ENCODE measurements around the gene KIAA1671.
"Not testable (repeated sequence)": the region's sequence is repeated elsewhere in the genome, so short reads cannot be mapped to it uniquely, and the experiment has no call there.

Gene KIAA1671

GRCh38 chr22:25161017-25161915, 208.8 kb downstream of the KIAA1671 start:
- in situ Hi-C loops (cut with HindIII; ENCODE audit: low sequenced_read_pairs): no loop called here

GRCh38 chr22:25161916-25162530, 209.5 kb downstream of the KIAA1671 start:
- in situ Hi-C loops (cut with HindIII; ENCODE audit: low sequenced_read_pairs): no loop called here

GRCh38 chr22:25162561-25162960, 210.0 kb downstream of the KIAA1671 start:
- in situ Hi-C loops (cut with HindIII; ENCODE audit: low sequenced_read_pairs): no loop called here

- in situ Hi-C loops (cut with HindIII; ENCODE audit: low sequenced_read_pairs): loop anchor here (5.0 kb wide), 1 partner anchor 53 kb away; no protein-coding TSS in a partner anchor
These were observed 213.3 kb downstream of the KIAA1671 start for GRCh38 chr22:25165785-25166184.

GRCh38 chr22:25166266-25167040, 213.9 kb downstream of the KIAA1671 start:
- in situ Hi-C loops (cut with HindIII; ENCODE audit: low sequenced_read_pairs): loop anchor here (5.0 kb wide), 1 partner anchor 54 kb away; no protein-coding TSS in a partner anchor

- in situ Hi-C loops (cut with HindIII; ENCODE audit: low sequenced_read_pairs): loop anchor here (5.0 kb wide), 1 partner anchor 55 kb away; no protein-coding TSS in a partner anchor
These were observed 214.6 kb downstream of the KIAA1671 start for GRCh38 chr22:25167082-25167481.

GRCh38 chr22:25167834-25168601, 215.5 kb downstream of the KIAA1671 start:
- in situ Hi-C loops (cut with HindIII; ENCODE audit: low sequenced_read_pairs): loop anchor here (5.0 kb wide), 1 partner anchor 56 kb away; no protein-coding TSS in a partner anchor

- in situ Hi-C loops (cut with HindIII; ENCODE audit: low sequenced_read_pairs): loop anchor here (5.0 kb wide), 1 partner anchor 57 kb away; no protein-coding TSS in a partner anchor
These were observed 216.9 kb downstream of the KIAA1671 start for GRCh38 chr22:25169278-25170031.

GRCh38 chr22:25170426-25170980, 218.0 kb downstream of the KIAA1671 start:
- in situ Hi-C loops (cut with HindIII; ENCODE audit: low sequenced_read_pairs): no loop called here

- in situ Hi-C loops (cut with HindIII; ENCODE audit: low sequenced_read_pairs): no loop called here
These were observed 219.6 kb downstream of the KIAA1671 start for GRCh38 chr22:25172153-25172552.

- in situ Hi-C loops (cut with HindIII; ENCODE audit: low sequenced_read_pairs): no loop called here
These were observed 221.8 kb downstream of the KIAA1671 start for GRCh38 chr22:25174156-25174887.

- in situ Hi-C loops (cut with HindIII; ENCODE audit: low sequenced_read_pairs): no loop called here
These were observed 222.4 kb downstream of the KIAA1671 start for GRCh38 chr22:25174888-25175411.

GRCh38 chr22:25176175-25176574, 223.7 kb downstream of the KIAA1671 start:
- in situ Hi-C loops (cut with HindIII; ENCODE audit: low sequenced_read_pairs): no loop called here

GRCh38 chr22:25176799-25177198, 224.3 kb downstream of the KIAA1671 start:
- in situ Hi-C loops (cut with HindIII; ENCODE audit: low sequenced_read_pairs): no loop called here

GRCh38 chr22:25177226-25177625, 224.7 kb downstream of the KIAA1671 start:
- in situ Hi-C loops (cut with HindIII; ENCODE audit: low sequenced_read_pairs): no loop called here

GRCh38 chr22:25177895-25178294, 225.4 kb downstream of the KIAA1671 start:
- in situ Hi-C loops (cut with HindIII; ENCODE audit: low sequenced_read_pairs): no loop called here

- in situ Hi-C loops (cut with HindIII; ENCODE audit: low sequenced_read_pairs): not testable (repeated sequence)
These were observed 225.8 kb downstream of the KIAA1671 start for GRCh38 chr22:25178348-25178747.

GRCh38 chr22:25178869-25179631, 226.5 kb downstream of the KIAA1671 start:
- in situ Hi-C loops (cut with HindIII; ENCODE audit: low sequenced_read_pairs): not testable (repeated sequence)

All from endothelial cell of hepatic sinusoid (primary cell).